Heart right ventricle (tissue), 16 donors: ENCODE data around the gene DNM3. TPM values are rescaled to one million over a fixed set of nuclear protein-coding genes. Genes with fewer than 3 reads are reported as not detected.

Experiments
- ATAC-seq, 8 donors: fragments of 200-7000 bp; cut with Tn5 transposase; one replicate each; pipeline ENCODE4 v1.9.1; 2020; ENCODE audit warnings: mild to moderate bottlenecking in 8 of 8, moderate library complexity in 8 of 8, moderate number of reproducible peaks in 1 of 8
- DNase-seq, 2 donors: peaks; one replicate each; pipeline ENCODE4 v3.0.0-alpha.2; 2020
- H3K27ac ChIP-seq, 10 donors: fragments of 200-600 bp; sonication (generic) in 2 of 10; one replicate each; pipeline versions ENCODE4 v1.5.0 to v1.8.0; 2020 to 2022; ENCODE audit warnings: mild to moderate bottlenecking in 3 of 10
- H3K27me3 ChIP-seq, 7 donors: fragments of 200-600 bp; one replicate each; pipeline ENCODE4 v1.8.0; 2021 to 2022; ENCODE audit warnings: mild to moderate bottlenecking in 2 of 7
- H3K36me3 ChIP-seq, 9 donors: fragments of 200-600 bp; sonication (generic) in 1 of 9; one replicate each; pipeline versions ENCODE4 v1.5.0 to v1.8.0; 2020 to 2022; ENCODE audit warnings: mild to moderate bottlenecking in 2 of 9
- H3K4me1 ChIP-seq, 9 donors: fragments of 200-600 bp; sonication (generic) in 1 of 9; one replicate each; pipeline versions ENCODE4 v1.5.0 to v1.8.0; 2020 to 2022; ENCODE audit warnings: mild to moderate bottlenecking in 4 of 9
- H3K4me3 ChIP-seq, 10 donors: fragments of 200-600 bp; sonication (generic) in 2 of 10; one replicate each; pipeline versions ENCODE4 v1.5.0 to v1.8.0; 2020 to 2022; ENCODE audit warnings: mild to moderate bottlenecking in 7 of 10, moderate library complexity in 2 of 10
- H3K9me3 ChIP-seq, 11 donors: fragments of 200-600 bp in 10 of 11; sonication (generic) in 2 of 11; one replicate each; pipeline versions ENCODE4 v1.5.0 to v1.8.0; 2013 to 2022; ENCODE audit warnings: mild to moderate bottlenecking in 2 of 11, control low read depth in 1 of 11, moderate library complexity in 1 of 11
- CTCF ChIP-seq, 9 donors: fragments of 200-600 bp; sonication (generic) in 2 of 9; IDR thresholded peaks; one replicate each; pipeline versions ENCODE4 v1.5.0 to v1.8.0; 2021 to 2022; ENCODE audit warnings: antibody characterized with exemption in 9 of 9, mild to moderate bottlenecking in 5 of 9, moderate library complexity in 1 of 9
- WGBS, 2 donors: extraction: QIAGEN DNeasy Blood & Tissue Kit; methylation state at CpG; one replicate each; pipeline ENCODE4 v1.1.7; 2013; ENCODE audit warnings: inconsistent platforms in 1 of 2; 5-methylcytosine and 5-hydroxymethylcytosine counted together
- intact Hi-C, 10 donors: fragments of 100-400 bp; cut with DNase I; formaldehyde crosslinking; loops; one replicate each; pipeline versions ENCODE4 v1.11.1 to v1.14.2; 2022
- polyA plus RNA-seq, 2 donors: library from polyadenylated mRNA; stranded (reverse); fragments of 200-250 nt; gene quantifications; one replicate each; pipeline ENCODE4 v1.2.3, GENCODE V29; 2013
- total RNA-seq, 10 donors: library from RNA; stranded (reverse); fragmentation: NEBNext Ultra II Directional in 3 of 10; extraction: Animal tissue kit (Norgen Biotek cat#: 25700) in 3 of 10; gene quantifications; one replicate each; pipeline versions ENCODE4 v1.2.1 to v1.2.4, GENCODE V29; 2021 to 2023
- donor health status: Arrhythmogenic right ventricular cardiomyopathy.
- donor health status: ischemic (EF 13 %, LVEDD 7.1; RV severe dilation, severe dysfunction).
- donor health status: healthy with polysubstance abuse.
- donor health status: DM: no; HTN: yes; CAD: no.
- donor health status: DM: no; HTN: no; CAD: no.
- donor health status: ischemic (EF 25% LVEDD 6.9; RV normal size, moderate dysfunction).
- donor health status: ischemic (EF 25% LVEDD 5.7; RV mildly dilated, moderate dysfunction).
- donor health status: healthy.
- donor health status: DM: yes; HTN: yes; CAD: no.
- donor health status: Ischemic cardiomyopathy.
- donor health status: ischemic (EF 35%, LVEDD 5.7; RV mildly dilated, moderate dysfunction).
- donor health status: nonischemic (EF 11% LVEDD 7.7; RV severe dilation, severe dysfunction).
- donor health status: DM: yes; HTN: yes; CAD: no.
- donor health status: PGD.
- donor health status: ischemic (EF 29% LVEDD 5.4; RV normal size, mild dysfunction).
- donor health status: nonischemic (EF 23%, LVEDD 6.1; RV moderate dilation, normal function).

DNM3 gene
- total and polyA plus RNA-seq, 12 donors, result 0.77 to 2.8 (median 2.2) TPM

DNA sequence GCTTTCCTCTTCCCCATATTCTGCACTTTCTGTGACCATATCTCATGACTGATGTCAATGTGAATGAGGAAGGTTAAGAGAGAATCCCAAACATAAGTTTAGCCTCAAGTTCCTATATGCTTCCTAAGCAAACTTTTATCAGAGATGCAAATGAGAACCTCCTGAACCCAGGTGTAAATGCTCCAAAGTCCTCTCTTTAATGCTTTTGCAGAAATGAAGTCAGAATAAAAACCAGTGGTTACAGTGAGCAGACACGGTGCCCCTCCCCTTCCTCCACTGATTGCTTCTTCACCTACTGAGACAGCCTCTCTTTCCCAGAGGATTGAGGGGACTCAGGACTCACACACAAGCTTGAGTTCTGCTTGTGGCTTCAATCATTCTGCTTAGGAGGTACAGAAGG is 614.2 kb downstream of the DNM3 start:
- Histone ChIP-seq H3K9me3 (no peaks in the 10 kb centered on the region), H3K27me3 (no peaks in the 10 kb centered on the region), H3K36me3 (no peaks in the 10 kb centered on the region), H3K4me1 (peaks cover 0 to 26% (median 7%) of the 10 kb centered on the region in 9 donors), H3K27ac (no peak overlapping the region), H3K4me3 (no peak overlapping the region)
- ATAC-seq (no peak), DNase-seq (no peak)
- no peak for TF ChIP-seq CTCF (IDR thresholded peaks at IDR 0.05)
- intact Hi-C loops, result loop anchor here in 3 of 10 donors (10.0 kb wide), 4 partner anchors 69 to 269 kb away; no protein-coding TSS in a partner anchor
- 75 to 77% methylated on average over 1 of the region's 1 CpG for WGBS, 2 donors

DNA sequence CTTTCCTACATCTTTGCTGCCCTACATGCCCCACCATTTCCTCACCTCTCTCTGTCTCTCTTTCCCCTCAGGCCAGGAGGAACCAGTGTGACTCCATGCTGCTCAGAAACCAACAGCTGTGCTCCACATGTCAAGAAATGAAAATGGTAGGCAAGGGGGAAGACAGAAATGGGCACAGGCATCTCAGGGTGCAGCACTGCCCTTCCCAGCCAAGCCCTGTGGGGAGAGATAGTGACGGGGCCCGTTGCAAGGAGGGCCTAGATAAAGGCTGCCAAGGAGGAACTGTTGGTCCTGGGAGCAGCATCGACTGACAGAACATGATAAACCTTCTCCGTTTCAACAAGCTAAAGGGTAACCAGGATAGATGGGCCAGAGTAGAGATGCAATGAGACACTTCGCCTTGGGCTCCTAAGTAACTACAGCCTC is 615.1 kb downstream of the DNM3 start:
- 79 to 83% methylated on average over 5 of the region's 5 CpGs for WGBS, 2 donors
- DNase-seq (no peak), ATAC-seq (no peak)
- TF ChIP-seq CTCF (IDR thresholded peaks at IDR 0.05), result no peak
- H3K9me3 ChIP-seq, result no peaks in the 10 kb centered on the region
- H3K4me1 ChIP-seq, result peaks cover 0 to 17% (median 0%) of the 10 kb centered on the region in 9 donors
- no peak overlapping the region for H3K4me3 ChIP-seq
- H3K27me3 ChIP-seq, result no peaks in the 10 kb centered on the region
- H3K36me3 ChIP-seq, result no peaks in the 10 kb centered on the region
- intact Hi-C loops, result loop anchor here in 3 of 10 donors (10.0 kb wide), 4 partner anchors 68 to 268 kb away; no protein-coding TSS in a partner anchor
- no peak overlapping the region for H3K27ac ChIP-seq

GRCh38 chr1:172457479-172458130 is 616.3 kb downstream of the DNM3 start:
- 91 to 97% methylated on average over 1 of the region's 1 CpG for WGBS, 2 donors
- DNase-seq (no peak), ATAC-seq (no peak)
- no peak for TF ChIP-seq CTCF (IDR thresholded peaks at IDR 0.05)
- no peaks in the 10 kb centered on the region for H3K9me3 ChIP-seq
- no peak overlapping the region for H3K4me3 ChIP-seq
- intact Hi-C loops, result loop anchor here in 3 of 10 donors (10.0 kb wide), 4 partner anchors 67 to 267 kb away; no protein-coding TSS in a partner anchor
- no peaks in the 10 kb centered on the region for H3K36me3 ChIP-seq
- peaks cover 0 to 10% (median 0%) of the 10 kb centered on the region in 9 donors for H3K4me1 ChIP-seq
- H3K27me3 ChIP-seq, result no peaks in the 10 kb centered on the region
- no peak overlapping the region for H3K27ac ChIP-seq

DNA sequence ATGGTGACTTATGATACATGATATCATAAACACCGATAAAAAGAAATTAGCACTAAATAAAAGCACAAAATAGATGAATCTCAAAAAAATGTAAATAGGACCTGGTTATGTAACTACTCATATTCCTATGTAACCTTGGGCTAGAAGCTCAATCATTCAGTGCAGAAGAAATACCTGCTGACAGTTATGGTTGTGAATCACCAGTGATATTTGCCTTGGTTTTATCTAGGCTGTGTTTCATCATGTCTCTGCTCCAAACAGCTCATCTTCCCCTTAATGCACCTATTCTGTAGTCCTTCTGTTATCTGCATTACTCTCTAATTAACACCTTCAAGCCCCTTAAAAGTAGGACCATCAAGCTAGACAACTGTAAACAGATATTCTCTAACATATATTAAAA is 618.9 kb downstream of the DNM3 start:
- no peak for TF ChIP-seq CTCF (IDR thresholded peaks at IDR 0.05)
- Histone ChIP-seq H3K27me3 (no peaks in the 10 kb centered on the region), H3K9me3 (no peaks in the 10 kb centered on the region), H3K4me3 (no peak overlapping the region), H3K36me3 (no peaks in the 10 kb centered on the region), H3K4me1 (peaks cover 0 to under 1% (median 0%) of the 10 kb centered on the region in 9 donors), H3K27ac (no peak overlapping the region)
- DNase-seq (no peak), ATAC-seq (no peak)
- WGBS, 2 donors, result 93 to 97% methylated on average over 1 of the region's 1 CpG
- intact Hi-C loops, result no loop called here
